ENCODE results near the gene APBB1.

GRCh38 chr11:6433998-6434660, 15.2 kb upstream of the APBB1 start:
- TF ChIP-seq CTCF (IDR thresholded peaks at IDR 0.05; ENCODE audit: borderline replicate concordance, extremely low read depth, low read length, poor library complexity, severe bottlenecking) = no peak
- TF ChIP-seq EZH2 (IDR thresholded peaks at IDR 0.05; ENCODE audit: borderline replicate concordance, low read depth, low read length, severe bottlenecking) = no peak
